ENCODE data around the gene TNIK. TPM values are rescaled to one million over a fixed set of nuclear protein-coding genes. Genes with fewer than 3 reads are reported as not detected.

The TNIK gene
- total and polyA plus RNA-seq, 10 of the 15 experiments (the other 5 are each of a cell fraction or from before 2014, with no cell fraction given) = 13.9 to 74.3 (median 48.2) TPM

- no peak for ATAC-seq
- no peaks in the 10 kb centered on the region for H3K4me1 ChIP-seq (ENCODE audit: control insufficient read depth, insufficient read depth, low read length)
- no peak overlapping the region for H3K4me3 ChIP-seq
- no peaks in the 10 kb centered on the region for H3K79me2 ChIP-seq (ENCODE audit: control insufficient read depth, insufficient read depth, low read length)
- H3K36me3 ChIP-seq (ENCODE audit: control insufficient read depth in 2 of 2, insufficient read depth in 2 of 2, low read length in 1 of 2) = peaks cover 4 to 31% of the 10 kb centered on the region in 2 experiments
- no peaks in the 10 kb centered on the region for H4K20me1 ChIP-seq (ENCODE audit: control insufficient read depth, insufficient read depth)
- no peaks in the 10 kb centered on the region for H3K9me3 ChIP-seq (replicated peaks; ENCODE audit: control insufficient read depth, insufficient read depth, low read length)
- WGBS (ENCODE audit: insufficient coverage, insufficient replicate concordance, low lambda C conversion rate, missing lambda C conversion rate) = 84% methylated on average over 5 of the region's 5 CpGs
- H3K27ac ChIP-seq (ENCODE audit: control insufficient read depth, insufficient read depth) = no peak overlapping the region
- ChIA-PET RAD21 (ENCODE audit: unreplicated experiment) (no interaction called here), CTCF (interaction anchor here (1.8 kb wide), 1 partner anchor 433 kb away, joined by 5 read pairs; no protein-coding TSS in a partner anchor), SMC1A (ENCODE audit: uncharacterized antibody, unreplicated experiment) (no interaction called here), POLR2A (no interaction called here)
- BruUV-seq (replicated peaks) = no TSS peak
- H3K4me2 ChIP-seq (ENCODE audit: control insufficient read depth, insufficient read depth) = no peak overlapping the region
- no peak for DNase-seq (ENCODE audit: low read depth, low spot score)
- no peak overlapping the region for H3K9ac ChIP-seq (ENCODE audit: control insufficient read depth, insufficient read depth, low read length)
- intact Hi-C loops (cut with micrococcal nuclease; ENCODE audit: unreplicated experiment) = loop anchor here (10.0 kb wide), 1 partner anchor 169 kb away; no protein-coding TSS in a partner anchor
- in situ Hi-C loops (cut with MboI) = no loop called here
- no peak for FAIRE-seq
- no peak overlapping the region for H2AFZ ChIP-seq (ENCODE audit: control insufficient read depth, low read depth, low read length)
- TF ChIP-seq GABPA (IDR thresholded peaks at IDR 0.05; ENCODE audit: low read depth) = no peak
- no peak for TF ChIP-seq NR2F1 (conservative IDR thresholded peaks at IDR 0.05)
- no peak for TF ChIP-seq TARDBP (IDR thresholded peaks at IDR 0.05; ENCODE audit: borderline replicate concordance)
- TF ChIP-seq RFX5 (IDR thresholded peaks at IDR 0.05; ENCODE audit: low read depth, low read length) = no peak
- TF ChIP-seq PAX5 (IDR thresholded peaks at IDR 0.05; ENCODE audit: borderline replicate concordance, low read depth, low read length) = no peak
- TF ChIP-seq NRF1 (conservative IDR thresholded peaks at IDR 0.05; ENCODE audit: low read depth, low read length) = no peak
- no peak for TF ChIP-seq CREM (IDR thresholded peaks at IDR 0.05; ENCODE audit: low read depth)
- no peak for TF ChIP-seq ZBED1 (IDR thresholded peaks at IDR 0.05; ENCODE audit: borderline replicate concordance)
- no peak for TF ChIP-seq NR2C1 (IDR thresholded peaks at IDR 0.05)
- TF ChIP-seq JUNB (IDR thresholded peaks at IDR 0.05) = no peak
- TF ChIP-seq MXI1 (IDR thresholded peaks at IDR 0.05; ENCODE audit: low read depth, low read length) = no peak
- no peak for TF ChIP-seq BMI1 (IDR thresholded peaks at IDR 0.05; ENCODE audit: borderline replicate concordance)
- TF ChIP-seq E2F8 (IDR thresholded peaks at IDR 0.05; ENCODE audit: low read depth, partially characterized antibody) = no peak
- TF ChIP-seq FOXK2 (IDR thresholded peaks at IDR 0.05) = no peak
- no peak for TF ChIP-seq BRCA1 (IDR thresholded peaks at IDR 0.05; ENCODE audit: low read depth, low read length)
- no peak for TF ChIP-seq IRF5 (IDR thresholded peaks at IDR 0.05; ENCODE audit: borderline replicate concordance)
- no peaks in the 10 kb centered on the region for H3K27me3 ChIP-seq (replicated peaks in 1 of 2; ENCODE audit: control insufficient read depth in 2 of 2, insufficient read depth in 2 of 2, low read length in 1 of 2)
These were observed 326.9 kb downstream of the TNIK start for GRCh38 chr3:171133337-171133736.

All from GM12878 (cell line).